Thymus (tissue), 11 donors: ENCODE results near the gene CYP24A1. TPM values are rescaled to one million over a fixed set of nuclear protein-coding genes. Genes with fewer than 3 reads are reported as not detected.

Experiments
- DNase-seq, 9 donors: peaks; one replicate each; pipeline ENCODE4 v3.0.0-alpha.2; 2013; ENCODE audit warnings: low spot score in 9 of 9, low read depth in 6 of 9, missing footprints in 1 of 9
- H3K27ac ChIP-seq, 2 donors: one replicate each; pipeline ENCODE4 v1.5.1; 2013; ENCODE audit warnings: control low read depth in 1 of 2, low read depth in 1 of 2, low read length in 1 of 2, mild to moderate bottlenecking in 1 of 2, moderate library complexity in 1 of 2
- H3K27me3 ChIP-seq, 2 donors: one replicate each; pipeline ENCODE4 v1.5.1; 2013; ENCODE audit warnings: low read length in 1 of 2; ENCODE audit not compliant: control insufficient read depth in 2 of 2, insufficient read depth in 1 of 2
- H3K36me3 ChIP-seq, 2 donors: one replicate each; pipeline ENCODE4 v1.5.1; 2013; ENCODE audit warnings: low read length in 1 of 2, mild to moderate bottlenecking in 1 of 2, moderate library complexity in 1 of 2; ENCODE audit not compliant: control insufficient read depth in 2 of 2, insufficient read depth in 2 of 2
- H3K4me1 ChIP-seq, 2 donors: one replicate each; pipeline ENCODE4 v1.5.1; 2013; ENCODE audit warnings: low read length in 2 of 2; ENCODE audit not compliant: control insufficient read depth in 2 of 2, insufficient read depth in 2 of 2
- H3K4me3 ChIP-seq, 2 donors: one replicate each; pipeline ENCODE4 v1.5.1; 2013; ENCODE audit warnings: low read length in 2 of 2, control low read depth in 1 of 2, mild to moderate bottlenecking in 1 of 2
- H3K9me3 ChIP-seq, 2 donors: one replicate each; pipeline ENCODE4 v1.5.1; 2013; ENCODE audit warnings: low read length in 1 of 2, mild to moderate bottlenecking in 1 of 2; ENCODE audit not compliant: control insufficient read depth in 2 of 2, insufficient read depth in 1 of 2
- WGBS: extraction: QIAGEN DNeasy Blood & Tissue Kit; methylation state at CpG from one replicate; pipeline ENCODE4 v1.1.7; 2013; 5-methylcytosine and 5-hydroxymethylcytosine counted together
- polyA plus RNA-seq: library from polyadenylated mRNA; stranded (reverse); fragments of 200-250 nt; gene quantifications from one replicate; pipeline ENCODE4 v1.2.3, GENCODE V29; 2013
- total RNA-seq: library from RNA; stranded (reverse); fragments of 120-200 nt; gene quantifications from one replicate; pipeline ENCODE4 v1.2.4, GENCODE V29; 2013
- donor health status: healthy.

The CYP24A1 gene
- total and polyA plus RNA-seq, 2 donors = 0.38 to 0.68 TPM

GRCh38 chr20:54162378-54163009 is 11.3 kb downstream of the CYP24A1 start:
- Histone ChIP-seq H3K4me3 (no peak overlapping the region), H3K27me3 (peaks cover 0 to 4% of the 10 kb centered on the region in 2 donors), H3K9me3 (no peaks in the 10 kb centered on the region), H3K27ac (no peak overlapping the region), H3K36me3 (no peaks in the 10 kb centered on the region), H3K4me1 (no peaks in the 10 kb centered on the region)
- WGBS = 55% methylated on average over 16 of the region's 16 CpGs
- no peak for DNase-seq

GRCh38 chr20:54161821-54162149 is 12.0 kb downstream of the CYP24A1 start:
- Histone ChIP-seq H3K27ac (no peak overlapping the region), H3K4me3 (no peak overlapping the region), H3K36me3 (no peaks in the 10 kb centered on the region), H3K9me3 (no peaks in the 10 kb centered on the region), H3K27me3 (peaks cover 0 to 4% of the 10 kb centered on the region in 2 donors), H3K4me1 (no peaks in the 10 kb centered on the region)
- no peak for DNase-seq
- WGBS = 98% methylated on average over 4 of the region's 4 CpGs

GRCh38 chr20:54161008-54161820 is 12.6 kb downstream of the CYP24A1 start:
- Histone ChIP-seq H3K27ac (no peak overlapping the region), H3K27me3 (peaks cover 0 to 4% of the 10 kb centered on the region in 2 donors), H3K36me3 (no peaks in the 10 kb centered on the region), H3K9me3 (no peaks in the 10 kb centered on the region), H3K4me3 (no peak overlapping the region), H3K4me1 (no peaks in the 10 kb centered on the region)
- DNase-seq = no peak
- 93% methylated on average over 9 of the region's 9 CpGs for WGBS

- Histone ChIP-seq H3K9me3 (no peaks in the 10 kb centered on the region), H3K36me3 (no peaks in the 10 kb centered on the region), H3K4me3 (no peak overlapping the region), H3K4me1 (no peaks in the 10 kb centered on the region), H3K27me3 (peaks cover 0 to 4% of the 10 kb centered on the region in 2 donors), H3K27ac (no peak overlapping the region)
- WGBS = 83% methylated on average over 7 of the region's 7 CpGs
- DNase-seq = no peak
Observed at GRCh38 chr20:54160065-54161007, 13.4 kb downstream of the CYP24A1 start.

GRCh38 chr20:54158856-54159418 is 14.8 kb downstream of the CYP24A1 start:
- H3K27ac ChIP-seq = no peak overlapping the region
- WGBS = 95% methylated on average over 8 of the region's 8 CpGs
- DNase-seq = no peak
- H3K27me3 ChIP-seq = peaks cover 0 to 2% of the 10 kb centered on the region in 2 donors
- no peak overlapping the region for H3K4me3 ChIP-seq
- no peaks in the 10 kb centered on the region for H3K9me3 ChIP-seq
- no peaks in the 10 kb centered on the region for H3K36me3 ChIP-seq
- no peaks in the 10 kb centered on the region for H3K4me1 ChIP-seq

- H3K4me1 ChIP-seq = no peaks in the 10 kb centered on the region
- DNase-seq = no peak
- peaks cover 0 to 2% of the 10 kb centered on the region in 2 donors for H3K27me3 ChIP-seq
- H3K36me3 ChIP-seq = no peaks in the 10 kb centered on the region
- H3K27ac ChIP-seq = no peak overlapping the region
- H3K9me3 ChIP-seq = no peaks in the 10 kb centered on the region
- WGBS = 87% methylated on average over 3 of the region's 3 CpGs
- H3K4me3 ChIP-seq = no peak overlapping the region
Observed at GRCh38 chr20:54158226-54158625, 15.6 kb downstream of the CYP24A1 start.

- no peak for DNase-seq
- H3K4me1 ChIP-seq = no peaks in the 10 kb centered on the region
- H3K27ac ChIP-seq = no peak overlapping the region
- H3K4me3 ChIP-seq = no peak overlapping the region
- H3K9me3 ChIP-seq = no peaks in the 10 kb centered on the region
- H3K27me3 ChIP-seq = no peaks in the 10 kb centered on the region
- WGBS = 88% methylated on average over 19 of the region's 19 CpGs
- no peaks in the 10 kb centered on the region for H3K36me3 ChIP-seq
Observed at GRCh38 chr20:54156981-54157835, 16.6 kb downstream of the CYP24A1 start.

GRCh38 chr20:54156522-54156921 is 17.3 kb downstream of the CYP24A1 start:
- 97% methylated on average over 5 of the region's 5 CpGs for WGBS
- Histone ChIP-seq H3K36me3 (no peaks in the 10 kb centered on the region), H3K27me3 (no peaks in the 10 kb centered on the region), H3K27ac (no peak overlapping the region), H3K4me1 (no peaks in the 10 kb centered on the region), H3K4me3 (no peak overlapping the region), H3K9me3 (no peaks in the 10 kb centered on the region)
- DNase-seq = no peak
